ENCODE results near the gene CNPY3.
"Not testable (repeated sequence)": the region's sequence is repeated elsewhere in the genome, so short reads cannot be mapped to it uniquely, and the experiment has no call there.

CNPY3 gene

DNA sequence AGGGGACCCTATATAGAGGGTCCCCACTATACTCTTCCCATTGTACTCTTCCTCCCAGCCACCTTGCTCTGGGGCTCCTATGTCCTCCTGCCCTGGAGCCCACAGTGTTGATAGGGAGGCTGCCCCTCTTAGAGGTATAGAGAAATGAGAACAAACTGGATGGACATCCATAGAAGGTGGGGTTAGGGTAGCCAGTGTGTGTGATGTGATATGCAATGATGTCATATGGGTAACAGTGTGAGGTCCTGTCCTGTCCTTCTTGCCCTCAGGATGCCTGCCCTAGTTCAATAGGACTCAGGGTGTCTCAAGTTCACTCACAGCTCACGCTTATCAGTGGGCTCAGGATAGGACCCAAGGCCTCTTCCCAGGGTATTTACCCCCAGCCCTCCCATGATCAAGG is 13.0 kb upstream of the CNPY3 start:
- no peak for DNase-seq

DNA sequence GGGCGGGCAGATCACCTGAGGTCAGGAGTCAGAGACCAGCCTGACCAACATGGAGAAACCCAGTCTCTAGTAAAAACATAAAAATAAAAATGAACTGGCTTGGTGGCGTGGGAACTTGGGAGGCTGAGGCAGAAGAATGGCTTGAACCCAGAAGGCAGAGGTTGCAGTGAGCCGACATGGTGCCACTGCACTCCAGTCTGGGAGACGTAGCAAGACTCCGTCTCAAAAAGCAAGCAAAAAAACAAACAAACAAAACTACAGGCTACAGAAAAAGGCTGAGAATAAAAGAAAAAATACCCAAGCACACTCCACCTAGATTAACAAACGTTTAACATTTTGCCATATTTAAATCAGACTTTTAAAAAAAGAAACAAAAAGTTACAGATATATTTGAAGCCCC is 7.5 kb upstream of the CNPY3 start:
- no peak for DNase-seq

DNA sequence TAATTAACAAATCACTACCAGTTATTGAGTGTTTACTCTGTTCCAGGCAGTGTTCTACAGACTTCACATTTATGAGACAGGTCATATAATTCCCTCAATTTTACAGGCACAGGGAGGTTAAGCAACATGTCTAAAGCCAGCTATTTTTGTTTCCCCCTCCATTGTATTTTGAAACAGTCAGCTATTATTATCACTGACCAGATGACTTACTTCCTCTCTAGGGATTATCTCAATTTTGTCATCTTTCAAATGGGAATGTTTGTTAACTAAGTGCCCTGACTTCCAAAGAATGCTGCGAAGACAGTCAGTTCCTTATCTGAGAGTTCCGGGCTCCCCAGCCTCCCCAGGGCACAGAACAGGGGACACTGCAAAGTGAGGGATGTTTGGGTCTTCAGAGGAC is 5.6 kb upstream of the CNPY3 start:
- no peak for DNase-seq

DNA sequence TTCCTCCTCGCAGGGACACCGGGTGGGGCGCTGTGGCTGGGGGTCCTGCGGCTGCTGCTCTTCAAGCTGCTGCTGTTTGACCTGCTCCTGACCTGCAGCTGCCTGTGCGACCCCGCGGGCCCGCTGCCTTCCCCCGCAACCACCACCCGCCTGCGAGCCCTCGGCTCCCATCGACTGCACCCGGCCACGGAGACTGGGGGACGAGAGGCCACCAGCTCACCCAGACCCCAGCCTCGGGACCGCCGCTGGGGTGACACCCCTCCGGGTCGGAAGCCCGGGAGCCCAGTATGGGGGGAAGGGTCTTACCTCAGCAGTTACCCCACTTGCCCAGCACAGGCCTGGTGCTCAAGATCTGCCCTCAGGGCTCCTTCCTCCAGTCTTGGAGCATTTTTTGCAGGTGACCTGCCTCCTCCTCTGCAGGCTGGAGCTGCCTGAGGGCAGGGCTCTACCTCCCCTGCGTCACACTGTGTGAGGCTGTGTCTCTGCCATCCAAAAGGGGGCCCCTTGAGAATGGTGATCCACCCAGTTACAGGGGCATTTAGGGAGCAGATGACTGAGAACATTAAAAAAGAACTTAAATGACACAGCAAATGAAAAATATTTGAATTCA is 3.9 kb upstream of the CNPY3 start:
- no peak for DNase-seq

DNA sequence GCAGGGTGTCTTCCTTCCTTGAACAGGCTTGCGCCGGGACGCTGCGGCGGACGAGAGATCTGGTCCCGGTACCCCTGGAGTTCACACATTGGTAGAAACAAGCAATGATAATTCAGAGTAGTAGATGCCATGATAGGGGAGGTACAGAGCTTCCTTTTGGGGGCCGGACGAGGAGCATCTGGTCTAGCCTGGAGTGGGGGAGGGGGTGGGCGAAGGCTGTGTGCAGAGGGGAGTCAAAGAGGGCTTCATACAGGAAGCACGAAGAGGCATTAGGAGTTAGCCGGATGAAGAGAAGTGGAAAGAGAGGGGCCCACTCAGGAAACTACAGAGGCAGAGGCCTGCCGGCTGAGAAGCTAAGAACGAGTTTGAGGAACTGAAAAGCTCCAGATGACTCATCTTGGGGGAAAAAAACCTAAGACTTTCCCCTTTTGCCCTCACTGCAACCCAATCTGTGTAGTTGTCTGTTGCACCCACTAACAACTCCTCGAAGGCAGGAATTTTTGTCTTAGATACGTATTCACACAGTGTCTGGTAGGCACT is 611 bp downstream of the CNPY3 start:
- DNase-seq: peak; percentile 66

DNA sequence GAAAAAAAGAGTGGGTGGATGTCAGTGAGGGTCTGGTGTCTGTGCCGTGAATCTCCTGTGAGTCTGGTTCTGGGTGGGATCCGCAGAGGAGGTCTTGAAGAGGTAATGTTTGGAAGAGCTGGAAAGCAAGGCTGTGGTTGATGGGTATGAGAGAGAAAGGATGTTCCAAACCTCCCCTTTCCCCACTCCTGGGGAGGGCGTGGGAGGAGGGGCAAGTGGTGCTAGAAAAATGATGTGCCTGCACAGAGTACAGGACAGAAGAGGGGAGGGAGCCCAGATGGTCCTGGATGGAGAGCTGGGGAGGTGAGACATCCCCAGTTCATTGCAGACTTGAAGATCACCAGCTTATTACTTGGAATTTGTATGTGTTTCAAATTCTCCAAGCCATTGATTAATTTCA is 3.1 kb downstream of the CNPY3 start:
- DNase-seq: no peak

DNA sequence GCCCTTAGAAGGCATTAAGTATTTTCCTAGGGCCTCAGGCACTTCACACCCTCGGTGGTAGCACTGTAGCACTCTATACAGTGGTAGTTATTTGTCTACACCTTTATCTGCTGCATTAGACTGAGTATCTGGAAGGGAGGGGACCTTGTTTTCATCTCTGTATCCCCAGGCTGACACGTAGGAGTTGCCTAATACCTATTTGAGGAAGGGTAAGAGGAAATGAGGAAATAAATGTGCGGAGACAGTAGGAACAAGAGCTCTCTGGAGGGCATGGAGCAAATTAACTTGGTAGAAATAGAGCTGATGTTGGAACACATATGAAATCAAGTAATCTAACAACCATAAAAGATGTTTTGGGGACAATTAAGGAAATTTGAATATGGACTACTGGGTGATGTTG is 3.9 kb downstream of the CNPY3 start:
- no peak for DNase-seq

DNA sequence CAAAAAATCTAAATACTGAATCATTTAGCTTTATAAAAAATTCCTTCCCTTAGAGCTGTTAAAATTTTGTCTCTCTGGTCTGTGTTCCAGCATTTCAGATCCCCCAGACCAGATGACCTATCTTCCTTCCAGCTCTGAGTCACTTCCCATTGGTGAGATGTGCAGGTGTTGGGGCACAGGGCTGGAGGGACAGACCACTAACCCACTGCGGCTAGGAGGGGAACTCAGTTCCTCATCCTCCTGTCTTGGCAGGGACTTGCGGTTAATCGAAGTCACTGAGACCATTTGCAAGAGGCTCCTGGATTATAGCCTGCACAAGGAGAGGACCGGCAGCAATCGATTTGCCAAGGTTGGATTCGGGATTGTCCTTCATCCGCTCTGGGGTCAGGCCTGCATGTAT is 6.0 kb downstream of the CNPY3 start:
- no peak for DNase-seq

DNA sequence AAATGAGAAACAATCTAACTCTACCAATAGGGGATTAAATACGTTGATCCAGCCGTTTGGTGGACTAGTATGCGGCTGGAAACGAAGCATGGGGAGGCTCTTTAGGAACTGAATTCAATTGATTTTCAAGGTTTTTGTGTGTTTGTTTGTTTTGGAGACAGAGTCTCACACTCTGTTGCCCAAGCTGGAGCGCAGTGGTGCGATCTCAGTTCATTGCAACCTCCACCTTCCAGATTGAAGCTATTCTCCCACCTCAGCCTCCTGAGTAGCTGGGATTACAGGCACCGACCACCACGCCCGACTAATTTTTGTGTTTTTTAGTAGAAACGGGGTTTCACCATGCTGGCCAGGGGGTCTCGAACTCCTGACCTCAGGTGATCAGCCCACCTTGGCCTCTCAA is 7.1 kb downstream of the CNPY3 start:
- DNase-seq: no peak

DNA sequence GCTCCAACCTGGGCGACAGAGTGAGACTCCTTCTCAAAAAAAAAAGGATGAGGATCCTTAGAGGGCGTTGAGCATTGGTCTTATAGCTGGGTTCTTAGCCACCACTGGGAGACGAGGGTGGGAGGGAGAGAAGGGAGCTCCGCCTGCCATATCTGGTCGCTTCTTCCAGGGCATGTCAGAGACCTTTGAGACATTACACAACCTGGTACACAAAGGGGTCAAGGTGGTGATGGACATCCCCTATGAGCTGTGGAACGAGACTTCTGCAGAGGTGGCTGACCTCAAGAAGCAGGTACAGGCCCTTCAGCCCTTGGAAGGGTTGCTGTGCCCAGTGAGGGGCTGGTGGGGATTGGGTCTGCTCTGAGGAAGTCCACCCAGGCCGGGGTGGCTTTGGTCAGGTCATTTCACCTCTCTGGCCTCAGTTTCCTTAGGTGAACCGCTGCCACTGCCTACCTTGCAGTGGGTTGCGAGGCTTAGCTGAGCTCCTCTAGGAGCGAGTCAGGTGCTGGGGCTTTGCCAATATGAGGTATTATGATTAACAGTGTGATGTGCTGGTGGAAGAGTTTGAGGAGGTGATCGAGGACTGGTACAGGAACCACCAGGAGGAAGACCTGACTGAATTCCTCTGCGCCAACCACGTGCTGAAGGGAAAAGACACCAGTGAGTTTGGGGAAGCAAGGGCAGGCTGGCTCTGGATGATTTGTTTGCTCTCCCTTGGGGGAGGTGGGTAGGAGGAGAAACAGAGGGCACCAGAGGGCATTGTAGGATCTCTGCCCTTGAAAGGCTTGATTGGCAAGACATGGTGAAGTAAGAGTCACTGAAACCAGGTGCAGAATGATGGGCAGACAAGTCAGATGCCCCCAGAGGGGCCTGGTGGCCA is 8.5 kb downstream of the CNPY3 start:
- DNase-seq: no peak

DNA sequence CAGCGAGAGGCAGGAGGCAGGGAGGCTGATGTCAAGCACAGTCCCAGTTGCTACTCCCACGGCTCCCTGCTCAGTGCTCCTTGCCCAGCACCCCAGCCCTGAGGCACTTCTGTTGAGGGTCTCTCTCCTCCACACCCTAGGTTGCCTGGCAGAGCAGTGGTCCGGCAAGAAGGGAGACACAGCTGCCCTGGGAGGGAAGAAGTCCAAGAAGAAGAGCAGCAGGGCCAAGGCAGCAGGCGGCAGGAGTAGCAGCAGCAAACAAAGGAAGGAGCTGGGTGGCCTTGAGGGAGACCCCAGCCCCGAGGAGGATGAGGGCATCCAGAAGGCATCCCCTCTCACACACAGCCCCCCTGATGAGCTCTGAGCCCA is 9.1 kb downstream of the CNPY3 start:
- DNase-seq: no peak

DNA sequence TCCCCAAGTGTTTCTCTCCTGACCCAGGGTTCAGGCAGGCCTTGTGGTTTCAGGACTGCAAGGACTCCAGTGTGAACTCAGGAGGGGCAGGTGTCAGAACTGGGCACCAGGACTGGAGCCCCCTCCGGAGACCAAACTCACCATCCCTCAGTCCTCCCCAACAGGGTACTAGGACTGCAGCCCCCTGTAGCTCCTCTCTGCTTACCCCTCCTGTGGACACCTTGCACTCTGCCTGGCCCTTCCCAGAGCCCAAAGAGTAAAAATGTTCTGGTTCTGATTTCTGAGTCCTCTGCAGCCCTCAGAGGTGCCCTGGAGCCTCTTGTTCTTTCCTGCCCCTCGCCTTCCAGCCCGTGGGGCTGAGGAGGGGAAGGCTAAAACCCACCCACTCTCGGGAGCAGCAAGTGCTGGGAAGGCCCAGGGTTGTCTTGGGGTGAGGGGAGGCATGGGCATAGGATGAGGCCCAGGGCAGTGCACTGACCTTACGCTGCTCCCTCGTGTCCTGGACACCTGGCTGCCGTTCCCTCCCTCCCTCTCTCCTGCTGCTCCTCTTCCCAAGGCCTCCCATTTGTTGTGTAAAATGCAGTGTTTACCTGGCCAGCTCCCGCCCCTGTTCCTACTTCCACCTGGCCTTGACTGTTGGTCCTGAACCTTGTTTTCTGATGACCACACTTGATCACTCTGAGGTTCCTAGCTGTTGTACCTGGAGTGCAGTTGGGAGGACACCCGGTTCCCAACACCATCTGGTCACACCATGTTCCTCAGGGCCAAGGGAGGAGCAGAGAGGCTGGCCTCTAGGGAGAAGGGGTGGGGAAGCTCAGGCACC is 9.9 kb downstream of the CNPY3 start:
- DNase-seq: no peak

DNA sequence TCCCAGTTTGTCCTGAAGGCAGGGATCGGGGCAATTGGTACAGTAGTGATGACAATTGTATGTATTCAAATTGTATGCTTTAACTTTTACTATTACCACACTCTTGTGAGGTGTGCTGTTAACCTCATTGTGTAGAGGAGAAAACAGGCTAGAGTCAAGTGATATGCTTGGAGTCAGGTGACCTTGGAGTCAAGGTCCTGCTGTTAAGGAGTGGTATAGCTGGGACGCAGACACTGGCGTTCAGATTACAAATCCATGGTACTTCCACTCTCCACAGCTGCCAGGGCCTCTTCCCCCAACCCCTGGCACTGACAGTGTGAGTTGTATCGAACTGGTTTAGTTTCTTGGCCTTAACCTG is 10.5 kb downstream of the CNPY3 start:
- no peak for DNase-seq

DNA sequence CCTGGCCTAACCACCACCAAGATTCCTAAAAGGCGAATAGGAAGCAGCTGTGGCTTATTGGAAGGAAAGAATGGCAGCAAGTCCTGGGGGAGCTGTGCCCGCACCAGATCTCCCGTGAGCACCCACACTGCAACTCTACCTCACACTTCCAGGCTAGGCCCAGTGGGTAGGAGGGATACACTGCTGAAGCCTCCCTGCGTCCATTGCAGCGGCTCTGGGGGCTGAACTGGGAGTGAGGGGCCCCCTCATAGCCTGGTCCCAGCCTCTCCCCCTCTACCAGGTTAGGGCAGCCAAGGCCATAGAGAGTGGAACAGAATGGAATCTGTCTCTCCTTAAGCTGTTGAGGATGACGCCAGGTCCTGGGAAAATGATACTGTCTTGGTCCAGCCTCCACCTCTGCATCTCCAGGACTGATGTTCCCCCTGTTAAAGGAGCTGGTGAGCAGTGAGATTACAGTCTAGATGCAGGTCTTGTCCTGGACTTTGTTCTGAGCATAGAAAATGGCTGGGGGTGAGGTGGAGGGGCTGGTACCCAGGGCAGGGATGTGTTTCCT is 11.3 kb downstream of the CNPY3 start:
- no peak for DNase-seq

DNA sequence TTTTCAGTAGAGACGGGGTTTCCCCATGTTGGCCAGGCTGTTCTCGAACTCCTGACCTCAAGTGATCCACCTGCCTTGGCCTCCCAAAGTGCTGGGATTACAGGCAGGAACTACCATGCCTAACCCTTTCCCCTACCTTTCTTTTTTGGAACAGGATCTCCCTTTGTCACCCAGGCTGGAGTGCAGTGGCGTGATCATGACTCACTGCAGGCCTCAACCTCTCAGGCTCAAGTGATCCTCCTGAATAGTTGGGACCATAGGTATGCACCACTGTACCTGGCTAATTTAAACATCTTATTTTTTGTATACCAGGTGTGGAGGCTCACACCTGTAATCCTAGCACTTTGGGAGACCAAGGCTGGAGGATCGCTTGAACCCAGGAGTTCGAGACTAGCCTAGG is 12.1 kb downstream of the CNPY3 start:
- DNase-seq: not testable (repeated sequence)

DNA sequence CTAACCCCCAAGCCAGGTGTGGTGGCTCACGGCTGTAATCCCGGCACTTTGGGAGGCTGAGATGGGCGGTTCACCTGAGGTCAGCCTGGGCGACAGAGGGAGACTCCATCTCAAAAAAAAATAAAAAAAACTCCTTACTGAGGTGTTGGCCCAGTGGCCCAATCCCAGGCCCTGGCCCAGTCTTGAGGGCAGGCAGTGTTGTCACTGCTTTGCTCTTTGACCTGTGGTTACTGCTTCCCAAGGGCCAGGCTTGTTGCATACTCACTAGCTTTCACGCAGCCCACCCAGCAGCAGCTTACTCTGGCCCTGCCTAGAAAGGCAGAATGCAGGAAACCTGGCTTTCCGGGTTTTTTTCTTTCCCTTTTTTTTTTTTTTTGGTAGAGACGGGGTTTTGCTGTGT is 13.2 kb downstream of the CNPY3 start:
- no peak for DNase-seq

DNA sequence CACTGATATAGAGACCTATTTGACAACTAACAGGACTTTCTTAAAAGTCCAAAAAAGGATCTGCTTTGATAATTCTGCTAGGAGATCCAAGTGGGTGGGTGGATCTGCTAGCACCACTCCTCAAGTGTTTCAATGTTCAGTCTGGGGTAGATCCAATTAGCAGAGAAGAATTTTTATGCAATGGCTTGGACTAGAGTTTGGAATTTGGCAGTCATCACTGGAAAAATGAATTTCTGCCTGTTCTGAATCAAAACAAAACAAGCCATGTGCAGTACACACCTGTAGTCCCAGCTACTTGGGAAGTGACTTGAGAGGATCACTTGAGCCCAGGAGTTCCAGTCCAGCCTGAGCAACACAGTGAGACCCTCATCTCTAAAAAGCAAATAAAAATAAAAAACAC is 18.7 kb downstream of the CNPY3 start:
- DNase-seq: no peak

DNA sequence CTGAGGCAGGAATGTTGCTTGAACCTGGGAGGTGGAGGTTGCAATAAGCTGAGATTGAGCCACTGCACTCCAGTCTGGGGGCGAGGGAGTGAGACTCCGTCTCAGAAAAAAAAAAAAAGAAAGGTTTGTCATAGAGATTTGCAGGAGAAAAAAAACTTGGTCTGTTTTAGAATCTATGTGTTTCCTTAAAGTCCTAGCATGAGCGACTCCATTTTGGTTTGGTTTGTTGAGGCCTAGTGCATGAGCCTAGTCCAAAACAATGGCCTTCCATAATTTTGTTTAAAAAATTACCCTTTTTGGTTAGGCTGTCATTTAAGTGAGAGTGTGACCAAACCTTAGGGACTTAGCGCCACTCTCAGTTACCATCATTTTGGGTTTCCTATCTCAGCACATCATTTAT is 23.1 kb downstream of the CNPY3 start:
- DNase-seq: no peak

DNA sequence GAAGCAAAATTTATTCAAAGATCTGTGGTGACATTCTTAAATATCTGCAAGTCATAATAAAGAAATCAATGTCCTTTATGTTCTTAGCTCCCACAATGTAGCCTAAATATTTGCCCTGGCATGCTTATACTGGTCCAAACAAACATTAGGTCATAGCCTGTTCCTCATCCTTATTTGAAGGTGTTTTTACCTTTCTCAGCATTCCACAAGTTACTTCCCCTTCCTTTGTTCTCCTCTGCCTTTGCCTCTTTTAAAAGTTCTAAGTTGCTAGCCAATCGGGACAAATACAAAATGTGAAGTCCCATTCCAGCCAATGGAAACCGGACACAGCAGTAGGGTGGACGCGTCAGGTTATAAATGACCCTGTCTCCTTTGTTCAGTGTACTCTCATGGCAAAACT is 25.1 kb downstream of the CNPY3 start:
- DNase-seq: not testable (repeated sequence)

DNA sequence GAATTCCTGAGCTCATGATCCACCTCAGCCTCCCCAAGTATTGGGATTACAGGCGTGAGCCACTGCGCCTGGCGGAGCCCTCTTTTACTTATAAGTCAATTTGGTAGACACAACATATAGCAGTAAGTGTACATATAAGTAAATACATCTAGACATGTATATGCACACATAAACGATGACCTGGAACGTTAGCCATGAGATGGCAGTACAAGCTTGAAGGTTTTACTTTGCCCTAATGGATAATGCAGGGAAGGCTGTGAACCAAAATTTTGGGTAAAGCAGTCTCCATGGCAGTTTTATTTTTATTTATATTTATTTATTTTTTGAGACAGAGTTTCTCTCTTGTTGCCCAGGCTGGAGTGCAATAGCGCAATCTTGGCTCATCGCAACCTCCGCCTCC is 28.8 kb downstream of the CNPY3 start:
- DNase-seq: no peak

DNA sequence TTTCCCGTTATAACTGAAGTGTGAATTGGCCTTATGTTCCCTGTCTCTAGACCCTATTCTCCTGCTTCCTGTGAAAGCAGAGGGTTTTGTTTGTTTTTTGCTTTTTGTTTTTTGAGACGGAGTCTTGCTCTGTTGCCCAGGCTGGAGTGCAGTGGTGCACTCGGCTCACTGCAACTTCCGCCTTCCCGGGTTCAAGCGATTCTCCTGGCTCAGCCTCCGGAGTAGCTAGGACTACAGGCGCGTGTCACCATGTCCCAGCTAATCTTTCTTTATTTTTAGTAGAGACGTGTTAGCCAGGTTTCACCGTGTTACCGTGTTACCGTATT is 30.6 kb downstream of the CNPY3 start:
- DNase-seq: no peak

DNA sequence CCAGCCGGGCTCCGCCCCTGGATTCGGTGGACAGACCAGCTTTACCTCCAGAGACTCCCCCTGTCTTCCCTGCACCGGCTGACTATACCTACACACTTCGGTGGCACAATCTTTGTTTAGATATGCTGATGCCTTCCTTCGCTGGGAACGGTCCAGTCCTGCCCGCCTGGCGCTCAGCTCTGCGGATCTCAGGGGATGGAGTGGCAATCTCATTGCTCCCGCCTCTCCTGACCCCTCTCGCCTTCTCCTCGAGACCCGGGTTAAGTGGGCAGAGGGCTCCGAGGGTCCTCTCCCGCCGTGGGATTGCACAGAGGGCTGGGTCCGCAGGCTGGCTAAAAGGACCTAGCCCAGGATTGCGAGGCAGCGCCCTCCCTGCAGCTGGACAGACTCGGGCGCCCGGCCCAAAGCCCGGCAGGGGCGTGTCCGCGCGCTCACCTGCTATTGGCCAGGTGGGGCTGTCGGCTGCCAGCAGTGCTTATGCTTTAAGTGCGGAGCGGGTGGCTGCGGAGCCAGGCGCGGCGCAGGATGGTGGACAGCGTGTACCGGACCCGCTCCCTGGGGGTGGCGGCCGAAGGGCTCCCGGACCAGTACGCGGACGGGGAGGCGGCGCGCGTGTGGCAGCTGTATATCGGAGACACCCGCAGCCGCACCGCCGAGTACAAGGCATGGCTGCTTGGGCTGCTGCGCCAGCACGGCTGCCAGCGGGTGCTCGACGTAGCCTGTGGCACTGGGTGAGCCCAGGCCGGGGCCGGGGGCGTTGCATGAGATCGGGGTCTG is 31.2 kb downstream of the CNPY3 start, which contains the start of gene GNMT:
Gene GNMT, plus strand, starts transcription at position 512 of the 777 bp plus-strand sequence. Its CDS starts 14 bp downstream, at position 526.
- DNase-seq: peak; percentile 43

DNA sequence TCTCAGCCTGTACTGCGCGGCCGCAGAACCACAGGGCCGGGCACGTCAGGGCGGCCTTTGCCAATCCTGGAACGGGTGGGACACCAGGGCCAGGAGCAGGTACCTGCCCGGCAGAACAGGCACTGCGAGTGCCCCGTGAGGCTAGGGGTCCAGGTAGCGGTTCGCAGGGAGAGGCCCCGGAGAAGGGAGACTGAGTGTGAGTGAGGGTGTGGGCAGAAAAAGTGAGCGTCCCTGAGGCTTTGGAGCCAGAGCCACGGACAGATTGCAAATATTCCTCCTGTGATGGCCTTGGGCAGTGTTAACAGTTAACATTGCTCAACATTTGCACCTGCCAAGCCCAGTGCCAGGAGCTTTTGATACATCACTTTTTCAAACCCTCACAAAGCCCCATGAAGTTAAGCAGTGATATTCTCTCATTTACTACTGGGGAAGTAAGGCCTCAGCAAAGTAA is 31.8 kb downstream of the CNPY3 start:
- no peak for DNase-seq

Data from activated CD4-positive, alpha-beta T cell treated with anti-CD3 and anti-CD28 coated beads for 48 hours (primary cell).